ENCODE results near the gene MRM2. TPM values are rescaled to one million over a fixed set of nuclear protein-coding genes. Genes with fewer than 3 reads are reported as not detected.

Gene MRM2
- total RNA-seq, 4 donors from 2014 or later = 8.1 to 19.0 (median 13.0) TPM

DNA sequence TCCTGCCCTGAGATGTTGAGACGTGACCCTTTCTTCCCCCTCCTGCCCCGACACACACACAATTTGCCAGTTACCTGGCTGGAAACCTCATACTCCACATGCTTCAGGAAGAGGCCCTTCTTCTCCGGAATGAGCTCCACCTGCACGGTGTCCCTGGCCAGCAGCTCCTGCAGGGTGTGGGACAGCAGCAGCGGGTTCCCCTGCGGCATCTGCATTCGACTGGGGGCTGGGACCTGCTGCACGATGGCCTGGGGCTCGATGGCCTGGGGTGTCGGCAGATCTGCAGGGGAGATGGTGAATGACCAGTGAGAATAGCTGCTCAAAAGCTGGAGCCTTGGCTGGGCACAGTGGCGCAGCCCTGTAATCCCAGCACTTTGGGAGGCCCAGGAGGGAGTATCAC, 36.0 kb upstream of the MRM2 start:
- Histone ChIP-seq H3K9me3 (no peaks in the 10 kb centered on the region), H3K27me3 (no peaks in the 10 kb centered on the region), H3K36me3 (peaks cover 0 to 11% (median 0%) of the 10 kb centered on the region in 3 donors), H3K27ac (no peak overlapping the region), H3K4me3 (no peak overlapping the region), H3K4me1 (peaks cover 0 to 5% (median 0%) of the 10 kb centered on the region in 4 donors)
- TF ChIP-seq, protein P1, sequence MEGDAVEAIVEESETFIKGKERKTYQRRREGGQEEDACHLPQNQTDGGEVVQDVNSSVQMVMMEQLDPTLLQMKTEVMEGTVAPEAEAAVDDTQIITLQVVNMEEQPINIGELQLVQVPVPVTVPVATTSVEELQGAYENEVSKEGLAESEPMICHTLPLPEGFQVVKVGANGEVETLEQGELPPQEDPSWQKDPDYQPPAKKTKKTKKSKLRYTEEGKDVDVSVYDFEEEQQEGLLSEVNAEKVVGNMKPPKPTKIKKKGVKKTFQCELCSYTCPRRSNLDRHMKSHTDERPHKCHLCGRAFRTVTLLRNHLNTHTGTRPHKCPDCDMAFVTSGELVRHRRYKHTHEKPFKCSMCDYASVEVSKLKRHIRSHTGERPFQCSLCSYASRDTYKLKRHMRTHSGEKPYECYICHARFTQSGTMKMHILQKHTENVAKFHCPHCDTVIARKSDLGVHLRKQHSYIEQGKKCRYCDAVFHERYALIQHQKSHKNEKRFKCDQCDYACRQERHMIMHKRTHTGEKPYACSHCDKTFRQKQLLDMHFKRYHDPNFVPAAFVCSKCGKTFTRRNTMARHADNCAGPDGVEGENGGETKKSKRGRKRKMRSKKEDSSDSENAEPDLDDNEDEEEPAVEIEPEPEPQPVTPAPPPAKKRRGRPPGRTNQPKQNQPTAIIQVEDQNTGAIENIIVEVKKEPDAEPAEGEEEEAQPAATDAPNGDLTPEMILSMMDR (IDR thresholded peaks at IDR 0.05) = no peak
- no peak for TF ChIP-seq POLR2A (IDR thresholded peaks at IDR 0.05)
- DNase-seq = no peak

DNA sequence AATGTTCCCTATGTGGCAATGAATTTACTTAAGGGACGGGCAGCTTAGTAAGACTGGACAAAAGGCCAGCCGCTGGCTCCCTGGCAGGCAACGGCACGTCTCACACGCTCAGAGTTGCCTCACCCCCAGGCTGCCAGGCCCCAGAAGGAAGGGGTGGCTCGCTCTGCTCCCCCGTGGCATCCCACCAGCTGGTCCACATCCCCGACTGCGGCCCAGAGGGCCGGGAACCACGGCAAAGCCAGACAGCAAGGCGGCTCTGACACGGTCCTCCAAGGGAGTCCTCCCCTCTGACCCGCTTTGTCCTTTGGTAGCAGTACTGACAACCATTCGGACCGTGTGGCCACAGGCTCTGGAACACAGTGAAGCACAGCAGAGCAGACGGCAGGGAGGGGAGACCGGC, 34.1 kb upstream of the MRM2 start:
- TF ChIP-seq POLR2A (IDR thresholded peaks at IDR 0.05) = no peak
- TF ChIP-seq, protein P1 (IDR thresholded peaks at IDR 0.05) = no peak
- H3K36me3 ChIP-seq = peaks cover 0 to 18% (median 0%) of the 10 kb centered on the region in 3 donors

DNA sequence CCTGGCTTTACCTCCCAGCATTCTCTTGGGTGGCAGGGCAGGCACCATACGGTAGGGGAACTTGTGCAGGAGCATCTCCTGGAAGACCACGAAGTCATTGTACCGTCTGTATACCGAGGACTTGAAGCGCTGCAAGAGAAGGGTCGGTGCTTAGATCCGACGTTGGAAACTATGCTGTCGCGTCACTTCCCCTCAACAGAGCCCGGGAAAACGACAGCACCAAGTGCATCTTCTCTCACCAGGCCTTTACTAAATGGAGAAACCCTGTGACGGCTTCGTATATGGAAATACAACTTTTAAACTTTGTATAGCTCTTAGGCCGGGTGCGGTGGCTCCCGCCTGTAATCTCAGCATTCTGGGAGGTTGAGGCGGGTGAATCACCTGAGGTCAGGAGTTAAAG, 33.1 kb upstream of the MRM2 start:
- Histone ChIP-seq H3K36me3 (peaks cover 0 to 18% (median 0%) of the 10 kb centered on the region in 3 donors), H3K4me1 (no peaks in the 10 kb centered on the region)

More for the DNA sequence above, 34.1 kb upstream of the MRM2 start:
- Histone ChIP-seq H3K4me3 (no peak overlapping the region), H3K27ac (no peak overlapping the region), H3K4me1 (no peaks in the 10 kb centered on the region), H3K9me3 (no peaks in the 10 kb centered on the region), H3K27me3 (no peaks in the 10 kb centered on the region)
- DNase-seq = no peak

DNA sequence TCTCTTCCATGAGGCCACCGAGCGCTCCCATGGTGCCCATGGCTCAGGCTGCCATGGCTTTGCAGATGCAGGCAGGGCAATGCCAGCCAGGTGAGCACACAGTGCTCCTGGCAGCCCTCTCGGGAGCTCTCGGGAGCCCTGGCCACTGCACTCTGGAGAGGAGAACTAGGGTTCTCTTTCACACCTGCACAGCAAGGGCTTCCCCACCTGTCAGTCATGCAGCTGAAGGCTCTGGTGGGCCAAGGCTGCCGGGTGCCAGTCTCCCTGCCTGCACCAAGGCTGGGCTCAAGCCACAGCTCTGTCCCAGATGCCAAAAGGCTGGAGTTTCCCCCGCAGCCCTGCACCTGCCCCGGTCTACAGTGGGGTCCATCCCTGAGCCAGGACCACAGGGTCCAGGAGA, 32.7 kb upstream of the MRM2 start:
- H3K4me1 ChIP-seq = no peaks in the 10 kb centered on the region
- H3K36me3 ChIP-seq = peaks cover 0 to 18% (median 0%) of the 10 kb centered on the region in 3 donors
- DNase-seq = no peak
- no peak overlapping the region for H3K27ac ChIP-seq
- H3K4me3 ChIP-seq = no peak overlapping the region
- TF ChIP-seq, protein P1 (IDR thresholded peaks at IDR 0.05) = no peak
- no peak for TF ChIP-seq POLR2A (IDR thresholded peaks at IDR 0.05)
- H3K27me3 ChIP-seq = no peaks in the 10 kb centered on the region
- H3K9me3 ChIP-seq = no peaks in the 10 kb centered on the region

More for the DNA sequence above, 33.1 kb upstream of the MRM2 start:
- DNase-seq = no peak
- no peaks in the 10 kb centered on the region for H3K27me3 ChIP-seq
- no peak overlapping the region for H3K4me3 ChIP-seq
- no peaks in the 10 kb centered on the region for H3K9me3 ChIP-seq
- TF ChIP-seq, protein P1 (IDR thresholded peaks at IDR 0.05) = no peak
- TF ChIP-seq POLR2A (IDR thresholded peaks at IDR 0.05) = no peak
- H3K27ac ChIP-seq = no peak overlapping the region

DNA sequence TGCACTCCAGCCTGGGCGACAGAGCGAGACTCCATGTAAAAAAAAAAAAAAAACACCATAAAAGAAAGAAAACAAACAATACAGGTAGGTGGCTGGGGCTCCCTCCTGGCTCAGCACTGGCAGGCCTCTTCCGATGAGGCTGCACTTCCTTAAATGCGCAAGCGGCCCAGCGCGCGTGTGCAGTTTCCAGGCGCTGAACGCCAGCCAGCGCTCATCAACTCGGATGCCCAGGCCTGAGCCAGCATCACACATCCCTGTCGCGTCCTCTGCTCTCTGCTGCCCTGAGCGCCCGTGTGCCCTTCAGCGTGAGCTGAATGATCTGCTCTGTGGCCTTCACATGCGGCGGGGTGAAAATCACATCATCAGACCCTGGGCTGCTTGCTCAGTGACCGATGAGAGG, 31.9 kb upstream of the MRM2 start:
- H3K4me3 ChIP-seq = no peak overlapping the region
- H3K9me3 ChIP-seq = no peaks in the 10 kb centered on the region
- H3K36me3 ChIP-seq = peaks cover 0 to 18% (median 0%) of the 10 kb centered on the region in 3 donors

More for the DNA sequence above, 31.9 kb upstream of the MRM2 start:
- Histone ChIP-seq H3K27ac (no peak overlapping the region), H3K4me1 (no peaks in the 10 kb centered on the region), H3K27me3 (no peaks in the 10 kb centered on the region)
- DNase-seq = no peak
- TF ChIP-seq, protein P1 (IDR thresholded peaks at IDR 0.05) = no peak
- no peak for TF ChIP-seq POLR2A (IDR thresholded peaks at IDR 0.05)

Data from Peyer's patch (tissue), 4 donors.